Measurements from ENCODE around the gene KLHL29. TPM values are rescaled to one million over a fixed set of nuclear protein-coding genes. Genes with fewer than 3 reads are reported as not detected.

The KLHL29 gene
- total and polyA plus RNA-seq, 10 of the 15 experiments (the other 5 are each of a cell fraction or from before 2014, with no cell fraction given) = 1.4 to 19.5 (median 6.1) TPM

GRCh38 chr2:23478933-23479683 lies 94.1 kb downstream of the KLHL29 start (continued):
- TF ChIP-seq, protein P1, sequence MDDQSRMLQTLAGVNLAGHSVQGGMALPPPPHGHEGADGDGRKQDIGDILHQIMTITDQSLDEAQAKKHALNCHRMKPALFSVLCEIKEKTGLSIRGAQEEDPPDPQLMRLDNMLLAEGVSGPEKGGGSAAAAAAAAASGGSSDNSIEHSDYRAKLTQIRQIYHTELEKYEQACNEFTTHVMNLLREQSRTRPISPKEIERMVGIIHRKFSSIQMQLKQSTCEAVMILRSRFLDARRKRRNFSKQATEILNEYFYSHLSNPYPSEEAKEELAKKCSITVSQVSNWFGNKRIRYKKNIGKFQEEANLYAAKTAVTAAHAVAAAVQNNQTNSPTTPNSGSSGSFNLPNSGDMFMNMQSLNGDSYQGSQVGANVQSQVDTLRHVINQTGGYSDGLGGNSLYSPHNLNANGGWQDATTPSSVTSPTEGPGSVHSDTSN (IDR thresholded peaks at IDR 0.05; ENCODE audit: insufficient replicate concordance, low read depth, low read length) = no peak
- TF ChIP-seq YY1 (IDR thresholded peaks at IDR 0.05; ENCODE audit: low read depth, low read length) = no peak

GRCh38 chr2:23480957-23481797 lies 96.2 kb downstream of the KLHL29 start:
- Histone ChIP-seq H4K20me1 (ENCODE audit: control insufficient read depth, insufficient read depth) (no peaks in the 10 kb centered on the region), H3K36me3 (ENCODE audit: control insufficient read depth in 2 of 2, insufficient read depth in 2 of 2, low read length in 1 of 2) (peaks cover 0 to 9% of the 10 kb centered on the region in 2 experiments; a peak in 2 of 4 replicates), H3K4me3 (no peak overlapping the region), H3K9me3 (replicated peaks; ENCODE audit: control insufficient read depth, insufficient read depth, low read length) (no peaks in the 10 kb centered on the region), H3K27me3 (replicated peaks in 1 of 2; ENCODE audit: control insufficient read depth in 2 of 2, insufficient read depth in 2 of 2, low read length in 1 of 2) (no peaks in the 10 kb centered on the region), H3K9ac (ENCODE audit: control insufficient read depth, insufficient read depth, low read length) (no peak overlapping the region), H3K79me2 (ENCODE audit: control insufficient read depth, insufficient read depth, low read length) (no peaks in the 10 kb centered on the region), H3K27ac (ENCODE audit: control insufficient read depth, insufficient read depth) (no peak overlapping the region), H3K4me1 (ENCODE audit: control insufficient read depth, insufficient read depth, low read length) (no peaks in the 10 kb centered on the region), H2AFZ (ENCODE audit: control insufficient read depth, low read depth, low read length) (no peak overlapping the region), H3K4me2 (ENCODE audit: control insufficient read depth, insufficient read depth) (no peak overlapping the region)
- 58% methylated on average over 17 of the region's 17 CpGs for WGBS (ENCODE audit: insufficient coverage, insufficient replicate concordance, low lambda C conversion rate, missing lambda C conversion rate)
- BruUV-seq (replicated peaks) = no TSS peak
- intact Hi-C loops (cut with micrococcal nuclease; ENCODE audit: unreplicated experiment) = no loop called here
- ATAC-seq = no peak
- ChIA-PET SMC1A (ENCODE audit: uncharacterized antibody, unreplicated experiment) (no interaction called here), RAD21 (ENCODE audit: unreplicated experiment) (no interaction called here), CTCF (no interaction called here), POLR2A (no interaction called here)
- FAIRE-seq = no peak
- in situ Hi-C loops (cut with MboI) = no loop called here
- no peak for TF ChIP-seq MYC (IDR thresholded peaks at IDR 0.05; ENCODE audit: insufficient read depth, insufficient read length, insufficient replicate concordance, low read length, severe bottlenecking)
- no peak for TF ChIP-seq KDM1A (IDR thresholded peaks at IDR 0.05; ENCODE audit: borderline replicate concordance)
- TF ChIP-seq IRF3 (IDR thresholded peaks at IDR 0.05) = no peak
- no peak for TF ChIP-seq HCFC1 (IDR thresholded peaks at IDR 0.05; ENCODE audit: low read length)
- TF ChIP-seq POLR2A (IDR thresholded peaks at IDR 0.05; ENCODE audit: low read depth, low read length) = no peak
- DNase-seq (ENCODE audit: low read depth, low spot score) = no peak
